HCT116 (cell line): Measurements from ENCODE around the gene RRBP1. TPM values are rescaled to one million over a fixed set of nuclear protein-coding genes. Genes with fewer than 3 reads are reported as not detected.

ENCODE experiments used
- ATAC-seq: fragments of 200-7000 bp; cut with Tn5 transposase; 2 replicates; pipeline ENCODE4 v1.9.1; 2020; ENCODE audit warnings: mild to moderate bottlenecking, moderate library complexity
- BruUV-seq: library from RNA; stranded (reverse); fragments of 400-500 nt; replicated peaks from 2 replicates; lab custom pipeline; 2021; lab: Mats Ljungman, UMichigan
- CTCF ChIA-PET: fragments of 300-600 bp; sonication (Branson Sonifier 250); formaldehyde crosslinking; loops from one replicate; lab custom pipeline; 2021; ENCODE audit warnings: antibody characterized with exemption; lab: Charles Lee
- POLR2A ChIA-PET: fragments of 300-600, 350-600 bp; sonication (Branson Sonifier 250); formaldehyde crosslinking; loops from one replicate; lab custom pipeline; 2021; ENCODE audit warnings: antibody characterized with exemption; lab: Charles Lee
- RAD21 ChIA-PET, 2 experiments: fragments of 300-600 bp; sonication (Branson Sonifier 250); formaldehyde crosslinking; loops; one replicate each; lab custom pipeline; 2023; ENCODE audit warnings: low total read pairs in 2 of 2; ENCODE audit not compliant: uncharacterized antibody in 2 of 2, unreplicated experiment in 2 of 2, low non-redundant PET in 1 of 2; lab: Charles Lee
- DNase-seq: peaks from one replicate; pipeline ENCODE4 v3.0.0-alpha.2; 2010; ENCODE audit warnings: low read depth, low spot score
- H2AFZ ChIP-seq: fragments of 200-600 bp; shearing (Covaris generic), sonication (generic); 2 replicates; pipeline ENCODE4 v1.6.1; 2017; ENCODE audit warnings: low read depth, mixed run types, mixed read lengths, antibody characterized with exemption, low read length; ENCODE audit not compliant: poor library complexity, severe bottlenecking
- H3K27ac ChIP-seq: 2 replicates; pipeline ENCODE4 v1.5.1; 2012; ENCODE audit warnings: low read depth, low read length
- H3K27me3 ChIP-seq: fragments of 200-600 bp; sonication (generic); 2 replicates; pipeline ENCODE4 v1.6.1; 2016; ENCODE audit warnings: mixed run types, low read length, mixed read lengths; ENCODE audit not compliant: insufficient read depth
- H3K36me3 ChIP-seq, 2 experiments: fragments of 200-500 bp in 1 of 2; fragments of 200-600 bp in 1 of 2; sonication (Bioruptor generic) in 1 of 2; sonication (generic) in 1 of 2; 2 replicates each; pipeline versions ENCODE4 v1.5.1 to v1.6.1; 2014 to 2016; ENCODE audit warnings: low read length in 2 of 2, inconsistent platforms in 1 of 2, mixed read lengths in 1 of 2, mixed run types in 1 of 2; ENCODE audit not compliant: insufficient read depth in 2 of 2, control insufficient read depth in 1 of 2
- H3K4me1 ChIP-seq, 2 experiments: fragments of 200-600 bp in 1 of 2; sonication (generic) in 1 of 2; 2 replicates each; pipeline versions ENCODE4 v1.5.1 to v1.6.1; 2012 to 2017; ENCODE audit warnings: low read length in 2 of 2, inconsistent platforms in 1 of 2, mild to moderate bottlenecking in 1 of 2, mixed read lengths in 1 of 2, mixed run types in 1 of 2, moderate library complexity in 1 of 2; ENCODE audit not compliant: insufficient read depth in 2 of 2, control insufficient read depth in 1 of 2
- H3K4me2 ChIP-seq: fragments of 200-600 bp; sonication (generic); 2 replicates; pipeline ENCODE4 v1.6.1; 2017; ENCODE audit warnings: mixed run types, low read length, mixed read lengths
- H3K4me3 ChIP-seq, 2 experiments: fragments of 200-600 bp in 1 of 2; sonication (generic) in 1 of 2; replicated peaks in 1 of 2; 2 replicates each; pipeline ENCODE4 v1.5.1; 2011 to 2016; ENCODE audit warnings: low read length in 2 of 2, control low read depth in 1 of 2, low read depth in 1 of 2, mild to moderate bottlenecking in 1 of 2, mixed read lengths in 1 of 2, mixed run types in 1 of 2
- H3K79me2 ChIP-seq: fragments of 200-600 bp; sonication (generic); 2 replicates; pipeline ENCODE4 v1.6.1; 2017; ENCODE audit warnings: mild to moderate bottlenecking, mixed run types, low read length, moderate library complexity, mixed read lengths; ENCODE audit not compliant: insufficient read depth
- H3K9ac ChIP-seq: fragments of 200-600 bp; sonication (generic); 2 replicates; pipeline ENCODE4 v1.6.1; 2016; ENCODE audit warnings: low read length, mixed read lengths
- H3K9me2 ChIP-seq: fragments of 200-600 bp; sonication (generic), shearing (Covaris generic); 2 replicates; pipeline ENCODE4 v1.6.1; 2017; ENCODE audit warnings: mixed run types, mild to moderate bottlenecking, moderate library complexity; ENCODE audit not compliant: insufficient read depth
- H3K9me3 ChIP-seq, 2 experiments: fragments of 200-500 bp in 1 of 2; fragments of 200-600 bp in 1 of 2; sonication (Bioruptor generic) in 1 of 2; sonication (generic) in 1 of 2; 2 replicates each; pipeline ENCODE4 v1.6.1; 2014 to 2017; ENCODE audit warnings: low read length in 2 of 2, mixed read lengths in 2 of 2, inconsistent platforms in 1 of 2, low read depth in 1 of 2, mild to moderate bottlenecking in 1 of 2, mixed run types in 1 of 2, moderate library complexity in 1 of 2; ENCODE audit not compliant: control insufficient read depth in 1 of 2, insufficient read depth in 1 of 2
- H4K20me1 ChIP-seq: fragments of 200-600 bp; sonication (generic), shearing (Covaris generic); 2 replicates; pipeline ENCODE4 v1.6.1; 2017; ENCODE audit warnings: mixed run types, mild to moderate bottlenecking, moderate library complexity; ENCODE audit not compliant: insufficient read depth
- ATF3 ChIP-seq: IDR thresholded peaks from 2 replicates; pipeline ENCODE4 v1.6.1; 2012
- CBX3 ChIP-seq: IDR thresholded peaks from 2 replicates; pipeline ENCODE4 v1.6.1; 2012; ENCODE audit warnings: low read depth
- CTCF ChIP-seq, 3 experiments: fragments of 200-600 bp in 1 of 3; sonication (generic) in 1 of 3; IDR thresholded peaks in 2 of 3; conservative IDR thresholded peaks in 1 of 3; 2 replicates each; pipeline ENCODE4 v1.5.1; 2012 to 2017; ENCODE audit warnings: low read depth in 2 of 3, low read length in 2 of 3, antibody characterized with exemption in 1 of 3, borderline replicate concordance in 1 of 3, control low read depth in 1 of 3, mild to moderate bottlenecking in 1 of 3, mixed read lengths in 1 of 3, mixed run types in 1 of 3, moderate library complexity in 1 of 3; ENCODE audit not compliant: insufficient read depth in 1 of 3
- ELF1 ChIP-seq: IDR thresholded peaks from 2 replicates; pipeline ENCODE4 v1.6.1; 2012; ENCODE audit warnings: low read depth, borderline replicate concordance
- EZH2phosphoT487 ChIP-seq: fragments of 200-600 bp; IDR thresholded peaks from 2 replicates; pipeline ENCODE4 v1.6.1; 2018; ENCODE audit warnings: antibody characterized with exemption, borderline replicate concordance
- FOSL1 ChIP-seq: IDR thresholded peaks from 2 replicates; pipeline ENCODE4 v1.6.1; 2012; ENCODE audit warnings: low read depth
- JUND ChIP-seq: IDR thresholded peaks from 2 replicates; pipeline ENCODE4 v1.6.1; 2012
- MAX ChIP-seq: IDR thresholded peaks from 2 replicates; pipeline ENCODE4 v1.6.1; 2012
- POLR2A ChIP-seq: IDR thresholded peaks from 2 replicates; pipeline ENCODE4 v1.7.0; 2011; ENCODE audit warnings: borderline replicate concordance; ENCODE audit not compliant: insufficient read depth, insufficient read length; ENCODE audit errors: extremely low read depth
- POLR2AphosphoS5 ChIP-seq: IDR thresholded peaks from 2 replicates; pipeline ENCODE4 v1.6.1; 2011; ENCODE audit warnings: mild to moderate bottlenecking, low read depth, low read length, moderate library complexity
- RAD21 ChIP-seq: IDR thresholded peaks from 2 replicates; pipeline ENCODE4 v1.6.1; 2012; ENCODE audit warnings: low read depth, mild to moderate bottlenecking
- SIN3A ChIP-seq: IDR thresholded peaks from 2 replicates; pipeline ENCODE4 v1.6.1; 2012; ENCODE audit warnings: low read depth
- SP1 ChIP-seq: IDR thresholded peaks from 2 replicates; pipeline ENCODE4 v1.6.1; 2012; ENCODE audit warnings: low read depth
- SRF ChIP-seq: IDR thresholded peaks from 2 replicates; pipeline ENCODE4 v1.6.1; 2012; ENCODE audit warnings: low read depth
- TCF7L2 ChIP-seq: IDR thresholded peaks from 2 replicates; pipeline ENCODE4 v1.7.0; 2011; ENCODE audit warnings: borderline replicate concordance, inconsistent platforms; ENCODE audit not compliant: insufficient read depth, insufficient read length; ENCODE audit errors: extremely low read depth
- YY1 ChIP-seq: IDR thresholded peaks from 2 replicates; pipeline ENCODE4 v1.6.1; 2011; ENCODE audit warnings: low read length, low read depth, moderate library complexity, mild to moderate bottlenecking; ENCODE audit not compliant: insufficient replicate concordance; ENCODE audit errors: extremely low read depth
- ZBTB33 ChIP-seq: IDR thresholded peaks from 2 replicates; pipeline ENCODE4 v1.6.1; 2011; ENCODE audit warnings: mild to moderate bottlenecking, low read length, moderate library complexity; ENCODE audit not compliant: insufficient replicate concordance; ENCODE audit errors: extremely low read depth
- ZFX ChIP-seq: fragments of 450-650 bp; IDR thresholded peaks from 2 replicates; pipeline ENCODE4 v1.6.1; 2017
- ZNF274 ChIP-seq: fragments of 200-500 bp; sonication (Bioruptor generic); IDR thresholded peaks from 2 replicates; pipeline ENCODE4 v1.6.1; 2014; ENCODE audit warnings: mild to moderate bottlenecking, low read depth, low read length, inconsistent platforms
- intact Hi-C: fragments of 100-400 bp; cut with micrococcal nuclease; formaldehyde crosslinking; loops from 2 replicates; pipeline ENCODE4 v1.10.0; 2022
- total RNA-seq: library from RNA; stranded (reverse); gene quantifications from one replicate; pipeline ENCODE4 v1.2.1, GENCODE V29; 2021; ENCODE audit not compliant: unreplicated experiment

RRBP1 gene
- total RNA-seq, 1 experiment from 2014 or later = 123 TPM

GRCh38 chr20:17725094-17725835, 43.2 kb upstream of the RRBP1 start (continued):
- TF ChIP-seq ELF1 = no peak
- TF ChIP-seq CBX3 = no peak
- no peak for TF ChIP-seq EZH2phosphoT487
- no peak for TF ChIP-seq POLR2AphosphoS5
- no peak for TF ChIP-seq FOSL1
- TF ChIP-seq SIN3A = no peak
- no peak for TF ChIP-seq ZFX
- no peak for TF ChIP-seq ATF3
- TF ChIP-seq JUND = no peak

- intact Hi-C loops = no loop called here
- no peaks in the 10 kb centered on the region for H3K9me2 ChIP-seq
- H4K20me1 ChIP-seq = no peaks in the 10 kb centered on the region
- H3K36me3 ChIP-seq = no peaks in the 10 kb centered on the region; a peak in 1 of 4 replicates
- ATAC-seq (no peak), DNase-seq (no peak)
- RAD21 ChIA-PET = no interaction called here
- no peak overlapping the region for H3K27ac ChIP-seq
- CTCF ChIA-PET = no interaction called here
- H3K4me2 ChIP-seq = no peak overlapping the region
- POLR2A ChIA-PET = no interaction called here
- no peaks in the 10 kb centered on the region for H3K9me3 ChIP-seq
- no peak overlapping the region for H3K4me3 ChIP-seq
- no peak overlapping the region for H3K9ac ChIP-seq
- no peaks in the 10 kb centered on the region for H3K79me2 ChIP-seq
- H2AFZ ChIP-seq = no peak overlapping the region
- no peaks in the 10 kb centered on the region for H3K4me1 ChIP-seq
- H3K27me3 ChIP-seq = no peaks in the 10 kb centered on the region
- no TSS peak for BruUV-seq
- TF ChIP-seq SIN3A = no peak
- no peak for TF ChIP-seq SP1
- no peak for TF ChIP-seq ZNF274
- no peak for TF ChIP-seq ZFX
- TF ChIP-seq CTCF (IDR thresholded peaks at IDR 0.05 in 2 of 3, conservative IDR thresholded peaks at IDR 0.05 in 1 of 3; ENCODE audit: borderline replicate concordance in 1 of 3, insufficient read depth in 1 of 3, low read depth in 2 of 3, low read length in 2 of 3) = no peak
- no peak for TF ChIP-seq RAD21
- no peak for TF ChIP-seq MAX
- no peak for TF ChIP-seq YY1
- no peak for TF ChIP-seq POLR2A
- no peak for TF ChIP-seq TCF7L2
- TF ChIP-seq SRF = no peak
- TF ChIP-seq ZBTB33 = no peak
- TF ChIP-seq ATF3 = no peak
Observed at GRCh38 chr20:17723301-17723691, 41.3 kb upstream of the RRBP1 start.
